H1 (cell line): ENCODE data around the gene NEK10. TPM values are rescaled to one million over a fixed set of nuclear protein-coding genes. Genes with fewer than 3 reads are reported as not detected.

Experiments used
- BACH1 ChIP-seq: IDR thresholded peaks from 2 replicates; pipeline ENCODE4 v1.6.1; 2012; ENCODE audit warnings: low read length, improper control_type of control experiment
- CHD7 ChIP-seq: fragments of 300-600 bp; sonication (generic); IDR thresholded peaks from 2 replicates; pipeline ENCODE4 v1.7.1; 2012; ENCODE audit warnings: low read length, moderate library complexity, mild to moderate bottlenecking, inconsistent platforms; ENCODE audit not compliant: insufficient replicate concordance
- polyA plus RNA-seq, 7 experiments: library from polyadenylated mRNA; depleted of rRNA in 3 of 7; stranded (reverse) in 5 of 7; unstranded in 2 of 7; fragments of >200 nt in 5 of 7; fragments of 200-250 nt in 2 of 7; gene quantifications; 1 replicate in 5 of 7; 2 replicates in 1 of 7; 4 replicates in 1 of 7; pipeline versions ENCODE4 v1.2.1 to v1.2.3, GENCODE V29; 2011 to 2013; ENCODE audit warnings: missing spikeins in 2 of 7, mixed read lengths in 2 of 7
- total RNA-seq: library from RNA; stranded (reverse); fragmentation: NEBNext Ultra II Directional; extraction: Animal tissue kit (Norgen Biotek cat#: 25700); gene quantifications from 2 replicates; pipeline ENCODE4 v1.2.1, GENCODE V29; 2021

NEK10 gene
- total and polyA plus RNA-seq, 2 of the 8 experiments (the other 6 are each of a cell fraction or from before 2014, with no cell fraction given) = 0.18 to 0.50 TPM

- TF ChIP-seq CHD7 = no peak
- no peak for TF ChIP-seq BACH1
These were observed 12.2 kb downstream of the NEK10 start (continued) for GRCh38 chr3:27356976-27357375.
